SU-DHL-6 (cell line): ENCODE measurements around the gene PRDM15.

Source experiments
- EZH2phosphoT487 ChIP-seq: fragments of 200-600 bp; sonication (generic), shearing (Covaris generic); conservative IDR thresholded peaks from 2 replicates; pipeline ENCODE4 v1.6.1; 2018; ENCODE audit warnings: mild to moderate bottlenecking, antibody characterized with exemption, low read length, moderate library complexity, mixed read lengths
- TF ChIP-seq, protein P1 (sequence below): fragments of 200-600 bp; sonication (generic); IDR thresholded peaks from one replicate; pipeline ENCODE4 v1.5.1; 2017; ENCODE audit warnings: antibody characterized with exemption, mild to moderate bottlenecking, low read length, moderate library complexity; ENCODE audit not compliant: insufficient read depth, poor library complexity, severe bottlenecking

DNA sequence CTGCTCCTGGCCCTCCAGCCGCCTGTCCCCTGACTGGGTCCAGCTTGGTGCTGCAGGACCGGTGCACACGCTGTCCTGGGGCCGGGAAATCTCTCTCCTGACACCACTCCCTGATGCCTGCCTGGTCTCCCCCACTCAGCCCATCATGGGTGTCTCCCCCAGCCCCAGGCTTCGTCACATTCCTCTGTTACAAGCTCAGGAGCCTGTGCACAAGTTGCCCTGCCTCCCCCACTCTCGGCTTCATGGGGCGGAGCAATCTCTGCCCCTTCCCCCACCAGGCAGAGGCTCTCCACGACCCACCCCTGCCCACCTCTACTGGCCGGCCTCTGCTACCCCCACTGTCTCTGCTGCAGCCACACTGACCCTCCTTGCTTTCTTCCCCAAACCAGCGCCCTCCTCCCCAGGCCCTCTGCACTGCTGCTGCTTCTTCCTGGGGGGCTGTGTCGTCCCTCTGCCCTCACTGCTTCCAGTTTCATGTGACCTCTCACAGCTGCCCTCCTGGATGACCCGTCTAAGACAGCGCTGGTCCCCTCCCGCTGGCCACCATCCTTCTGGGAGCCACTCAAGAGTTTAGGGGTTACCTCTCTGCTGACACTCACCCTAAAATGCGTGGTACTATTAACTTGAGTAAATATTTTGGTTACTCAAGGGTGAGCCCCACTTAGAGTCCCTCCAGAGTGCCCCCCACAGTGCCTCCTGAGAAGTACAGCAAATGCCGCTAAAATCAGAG lies 106.6 kb downstream of the PRDM15 start:
- TF ChIP-seq, protein P1, sequence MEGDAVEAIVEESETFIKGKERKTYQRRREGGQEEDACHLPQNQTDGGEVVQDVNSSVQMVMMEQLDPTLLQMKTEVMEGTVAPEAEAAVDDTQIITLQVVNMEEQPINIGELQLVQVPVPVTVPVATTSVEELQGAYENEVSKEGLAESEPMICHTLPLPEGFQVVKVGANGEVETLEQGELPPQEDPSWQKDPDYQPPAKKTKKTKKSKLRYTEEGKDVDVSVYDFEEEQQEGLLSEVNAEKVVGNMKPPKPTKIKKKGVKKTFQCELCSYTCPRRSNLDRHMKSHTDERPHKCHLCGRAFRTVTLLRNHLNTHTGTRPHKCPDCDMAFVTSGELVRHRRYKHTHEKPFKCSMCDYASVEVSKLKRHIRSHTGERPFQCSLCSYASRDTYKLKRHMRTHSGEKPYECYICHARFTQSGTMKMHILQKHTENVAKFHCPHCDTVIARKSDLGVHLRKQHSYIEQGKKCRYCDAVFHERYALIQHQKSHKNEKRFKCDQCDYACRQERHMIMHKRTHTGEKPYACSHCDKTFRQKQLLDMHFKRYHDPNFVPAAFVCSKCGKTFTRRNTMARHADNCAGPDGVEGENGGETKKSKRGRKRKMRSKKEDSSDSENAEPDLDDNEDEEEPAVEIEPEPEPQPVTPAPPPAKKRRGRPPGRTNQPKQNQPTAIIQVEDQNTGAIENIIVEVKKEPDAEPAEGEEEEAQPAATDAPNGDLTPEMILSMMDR: no peak
- TF ChIP-seq EZH2phosphoT487: no peak
